Stimulated activated effector memory CD8-positive, alpha-beta T cell treated with anti-CD3 and anti-CD28 coated beads, Interleukin-12 subunit alpha, Interleukin-12 subunit beta, amount 100 ng/mL, for 72 hours (primary cell): ENCODE measurements around the gene ATP5F1E.
A peak's percentile ranks its signal among the peaks of the same experiment; 100 is the strongest.
"Not testable (repeated sequence)": the region's sequence is repeated elsewhere in the genome, so short reads cannot be mapped to it uniquely, and the experiment has no call there.

Source experiments
- ATAC-seq: fragments of 150-1000 bp; cut with Tn5 transposase; 2 replicates; pipeline ENCODE4 v1.10.0; 2021
- DNase-seq, 2 donors: peaks; one replicate each; pipeline ENCODE4 v3.0.0; 2021 to 2022; ENCODE audit warnings: low spot score in 2 of 2
- H3K27ac Mint-ChIP-seq: one replicate; pipeline ENCODE4 v1.8.0; 2022; ENCODE audit warnings: mild to moderate bottlenecking, mixed read lengths
- H3K36me3 Mint-ChIP-seq: one replicate; pipeline ENCODE4 v1.8.0; 2022; ENCODE audit warnings: mild to moderate bottlenecking, mixed read lengths
- H3K4me1 Mint-ChIP-seq: one replicate; pipeline ENCODE4 v1.8.0; 2022; ENCODE audit warnings: mixed read lengths
- H3K4me3 Mint-ChIP-seq: one replicate; pipeline ENCODE4 v1.8.0; 2022; ENCODE audit warnings: mild to moderate bottlenecking, mixed read lengths
- H3K9me3 Mint-ChIP-seq: one replicate; pipeline ENCODE4 v1.8.0; 2022; ENCODE audit warnings: mixed read lengths

Gene ATP5F1E

GRCh38 chr20:59017493-59018231, 14.5 kb downstream of the ATP5F1E start:
- Mint-ChIP-seq H3K4me1 (peaks cover 62% of the 10 kb centered on the region), H3K27ac (peak overlapping the region; percentile 75), H3K36me3 (peaks cover 24% of the 10 kb centered on the region), H3K4me3 (no peak overlapping the region), H3K9me3 (no peaks in the 10 kb centered on the region)
- DNase-seq (no peak), ATAC-seq (no peak)

GRCh38 chr20:59016795-59017492, 15.2 kb downstream of the ATP5F1E start:
- ATAC-seq (no peak), DNase-seq (no peak)
- Mint-ChIP-seq H3K4me3 (no peak overlapping the region), H3K4me1 (peaks cover 67% of the 10 kb centered on the region), H3K27ac (peak overlapping the region; percentile 54), H3K36me3 (peaks cover 17% of the 10 kb centered on the region), H3K9me3 (no peaks in the 10 kb centered on the region)

- ATAC-seq (no peak), DNase-seq (no peak)
- Mint-ChIP-seq H3K27ac (peak overlapping the region; percentile 88), H3K36me3 (peaks cover 13% of the 10 kb centered on the region), H3K4me3 (no peak overlapping the region), H3K9me3 (no peaks in the 10 kb centered on the region), H3K4me1 (peaks cover 74% of the 10 kb centered on the region)
Measured at GRCh38 chr20:59015812-59016711, 16.1 kb downstream of the ATP5F1E start.

- ATAC-seq: no peak
- Mint-ChIP-seq H3K9me3 (no peaks in the 10 kb centered on the region), H3K4me1 (peaks cover 71% of the 10 kb centered on the region), H3K4me3 (no peak overlapping the region), H3K27ac (peak overlapping the region; percentile 88), H3K36me3 (peaks cover 7% of the 10 kb centered on the region)
- DNase-seq: no peak
Measured at GRCh38 chr20:59015411-59015810, 16.7 kb downstream of the ATP5F1E start.

- Mint-ChIP-seq H3K27ac (peak overlapping the region; percentile 83), H3K36me3 (peaks cover 6% of the 10 kb centered on the region), H3K4me3 (peak overlapping the region; percentile 33), H3K4me1 (peaks cover 71% of the 10 kb centered on the region), H3K9me3 (no peaks in the 10 kb centered on the region)
- DNase-seq: no peak
- no peak for ATAC-seq
Measured at GRCh38 chr20:59014680-59015389, 17.3 kb downstream of the ATP5F1E start.

- DNase-seq (no peak), ATAC-seq (peak; percentile 82)
- H3K27ac Mint-ChIP-seq: peak overlapping the region; percentile 83
- H3K36me3 Mint-ChIP-seq: peaks cover 3% of the 10 kb centered on the region
- peak overlapping the region; percentile 33 for H3K4me3 Mint-ChIP-seq
- H3K9me3 Mint-ChIP-seq: no peaks in the 10 kb centered on the region
- H3K4me1 Mint-ChIP-seq: peaks cover 69% of the 10 kb centered on the region
Measured at GRCh38 chr20:59013959-59014608, 18.1 kb downstream of the ATP5F1E start.

- no peak for DNase-seq
- H3K4me3 Mint-ChIP-seq: peak overlapping the region; percentile 33
- H3K27ac Mint-ChIP-seq: peak overlapping the region; percentile 83
- no peak for ATAC-seq
- peaks cover 61% of the 10 kb centered on the region for H3K4me1 Mint-ChIP-seq
- H3K36me3 Mint-ChIP-seq: no peaks in the 10 kb centered on the region
- no peaks in the 10 kb centered on the region for H3K9me3 Mint-ChIP-seq
Measured at GRCh38 chr20:59013031-59013951, 18.8 kb downstream of the ATP5F1E start.

- H3K27ac Mint-ChIP-seq, H3K36me3 Mint-ChIP-seq, ATAC-seq, H3K9me3 Mint-ChIP-seq, DNase-seq, H3K4me3 Mint-ChIP-seq: not testable (repeated sequence)
- H3K4me1 Mint-ChIP-seq: peaks cover 54% of the 10 kb centered on the region
Measured at GRCh38 chr20:59011874-59012157, 20.3 kb downstream of the ATP5F1E start.

GRCh38 chr20:59010995-59011873, 20.9 kb downstream of the ATP5F1E start:
- Mint-ChIP-seq H3K27ac (no peak overlapping the region), H3K9me3 (no peaks in the 10 kb centered on the region), H3K4me3 (no peak overlapping the region), H3K4me1 (peaks cover 48% of the 10 kb centered on the region), H3K36me3 (no peaks in the 10 kb centered on the region)
- DNase-seq: no peak
- peak; percentile 36 for ATAC-seq

- peaks cover 52% of the 10 kb centered on the region for H3K4me1 Mint-ChIP-seq
Measured at GRCh38 chr20:59010321-59010994, 21.7 kb downstream of the ATP5F1E start.

GRCh38 chr20:59008715-59009336, 23.3 kb downstream of the ATP5F1E start:
- H3K27ac Mint-ChIP-seq: peak overlapping the region; percentile 86
- no peaks in the 10 kb centered on the region for H3K9me3 Mint-ChIP-seq

More at GRCh38 chr20:59010321-59010994, 21.7 kb downstream of the ATP5F1E start:
- ATAC-seq: no peak
- H3K27ac Mint-ChIP-seq: no peak overlapping the region
- no peaks in the 10 kb centered on the region for H3K9me3 Mint-ChIP-seq
- no peaks in the 10 kb centered on the region for H3K36me3 Mint-ChIP-seq
- DNase-seq: no peak
- H3K4me3 Mint-ChIP-seq: no peak overlapping the region

More at GRCh38 chr20:59008715-59009336, 23.3 kb downstream of the ATP5F1E start:
- Mint-ChIP-seq H3K4me3 (no peak overlapping the region), H3K36me3 (no peaks in the 10 kb centered on the region), H3K4me1 (peaks cover 58% of the 10 kb centered on the region)
- DNase-seq: no peak
- no peak for ATAC-seq
